GM12865 (cell line): ENCODE data around the gene GRIPAP1.

ENCODE experiments used
- DNase-seq: peaks from one replicate; pipeline ENCODE4 v3.0.0; 2010; ENCODE audit warnings: low read depth
- H3K4me3 ChIP-seq: 2 replicates; pipeline ENCODE4 v1.5.1; 2011; ENCODE audit warnings: mild to moderate bottlenecking, low read depth, low read length, control low read depth
- CTCF ChIP-seq: IDR thresholded peaks from 2 replicates; pipeline ENCODE4 v1.5.1; 2011; ENCODE audit warnings: low read length, control low read depth, low read depth, inconsistent platforms; ENCODE audit not compliant: insufficient read depth; ENCODE audit errors: missing control alignments

The GRIPAP1 gene

GRCh38 chrX:48923771-48924170, 78.3 kb downstream of the GRIPAP1 start:
- DNase-seq, result no peak

More at GRCh38 chrX:48923771-48924170, 78.3 kb downstream of the GRIPAP1 start:
- no peak for TF ChIP-seq CTCF
- no peak overlapping the region for H3K4me3 ChIP-seq
